Loucy (cell line): Measurements from ENCODE around the gene CELF2.

Experiments used
- H2AFZ ChIP-seq: fragments of 200-600 bp; sonication (generic); 2 replicates; pipeline ENCODE4 v1.6.0; 2016; ENCODE audit warnings: antibody characterized with exemption, mild to moderate bottlenecking, low read length, moderate library complexity
- H3F3A ChIP-seq: fragments of 200-600 bp; 2 replicates; pipeline ENCODE4 v1.6.0; 2016; ENCODE audit warnings: antibody characterized with exemption, low read depth, mild to moderate bottlenecking
- H3K27me3 ChIP-seq: fragments of 200-600 bp; sonication (generic); 2 replicates; pipeline ENCODE4 v1.6.1; 2014; ENCODE audit warnings: low read length, mild to moderate bottlenecking; ENCODE audit not compliant: insufficient read depth, poor library complexity, severe bottlenecking
- H3K36me3 ChIP-seq: fragments of 200-600 bp; sonication (generic); 2 replicates; pipeline ENCODE4 v1.6.1; 2016; ENCODE audit warnings: low read length; ENCODE audit not compliant: insufficient read depth
- H3K4me1 ChIP-seq: fragments of 200-600 bp; sonication (generic); 2 replicates; pipeline ENCODE4 v1.5.1; 2014; ENCODE audit warnings: low read length, mild to moderate bottlenecking; ENCODE audit not compliant: insufficient read depth, poor library complexity, severe bottlenecking
- H3K4me2 ChIP-seq: fragments of 200-600 bp; sonication (generic); 2 replicates; pipeline ENCODE4 v1.6.0; 2014; ENCODE audit warnings: antibody characterized with exemption, low read length, low read depth, mild to moderate bottlenecking; ENCODE audit not compliant: poor library complexity, severe bottlenecking
- H3K4me3 ChIP-seq: fragments of 200-600 bp; sonication (generic); 2 replicates; pipeline ENCODE4 v1.5.1; 2014; ENCODE audit warnings: low read length, mild to moderate bottlenecking, mixed read lengths; ENCODE audit not compliant: poor library complexity, severe bottlenecking
- H3K79me2 ChIP-seq: fragments of 200-600 bp; sonication (generic); 2 replicates; pipeline ENCODE4 v1.6.1; 2014; ENCODE audit warnings: low read length; ENCODE audit not compliant: insufficient read depth
- H3K9ac ChIP-seq: fragments of 200-600 bp; sonication (generic); 2 replicates; pipeline ENCODE4 v1.6.0; 2014; ENCODE audit warnings: mild to moderate bottlenecking, low read depth, low read length, moderate library complexity; ENCODE audit not compliant: poor library complexity, severe bottlenecking
- H3K9me2 ChIP-seq: fragments of 200-600 bp; sonication (generic); replicated peaks from 2 replicates; pipeline ENCODE4 v1.6.1; 2016; ENCODE audit warnings: low read depth, low read length, mixed read lengths
- H3K9me3 ChIP-seq: fragments of 200-600 bp; sonication (generic); 2 replicates; pipeline ENCODE4 v1.6.1; 2014; ENCODE audit warnings: mild to moderate bottlenecking, antibody characterized with exemption, low read length, low read depth; ENCODE audit not compliant: insufficient read depth
- H4K20me1 ChIP-seq: fragments of 200-600 bp; sonication (generic); 2 replicates; pipeline ENCODE4 v1.6.0; 2014; ENCODE audit warnings: antibody characterized with exemption, low read length, mild to moderate bottlenecking; ENCODE audit not compliant: insufficient read depth, poor library complexity, severe bottlenecking
- CTCF ChIP-seq: fragments of 200-600 bp; sonication (generic); conservative IDR thresholded peaks from 2 replicates; pipeline ENCODE4 v1.5.1; 2014; ENCODE audit warnings: mild to moderate bottlenecking, antibody characterized with exemption, low read length
- EZH2phosphoT487 ChIP-seq: fragments of 200-600 bp; IDR thresholded peaks from 2 replicates; pipeline ENCODE4 v1.6.1; 2018; ENCODE audit warnings: antibody characterized with exemption, mild to moderate bottlenecking, moderate library complexity, borderline replicate concordance

CELF2 gene

GRCh38 chr10:11255156-11255555, 237.5 kb downstream of the CELF2 start:
- Histone ChIP-seq H3K9ac (no peak overlapping the region), H3K79me2 (peaks cover 54% of the 10 kb centered on the region), H3K4me2 (no peak overlapping the region)

GRCh38 chr10:11255796-11256444, 238.2 kb downstream of the CELF2 start:
- H3K9ac ChIP-seq = no peak overlapping the region
- H3K9me3 ChIP-seq = no peaks in the 10 kb centered on the region
- H3K4me1 ChIP-seq = no peaks in the 10 kb centered on the region
- peaks cover 58% of the 10 kb centered on the region for H3K79me2 ChIP-seq
- H3K4me3 ChIP-seq = no peak overlapping the region
- H3K36me3 ChIP-seq = peaks cover 99% of the 10 kb centered on the region
- no peaks in the 10 kb centered on the region for H3K27me3 ChIP-seq
- H2AFZ ChIP-seq = no peak overlapping the region
- peaks cover 61% of the 10 kb centered on the region for H4K20me1 ChIP-seq
- no peak for TF ChIP-seq EZH2phosphoT487
- TF ChIP-seq CTCF = no peak
- H3K4me2 ChIP-seq = no peak overlapping the region
- H3F3A ChIP-seq = no peaks in the 10 kb centered on the region
- H3K9me2 ChIP-seq = no peaks in the 10 kb centered on the region

More at GRCh38 chr10:11255156-11255555, 237.5 kb downstream of the CELF2 start:
- no peaks in the 10 kb centered on the region for H3K9me3 ChIP-seq
- H3K27me3 ChIP-seq = no peaks in the 10 kb centered on the region
- H4K20me1 ChIP-seq = peaks cover 66% of the 10 kb centered on the region
- peaks cover 99% of the 10 kb centered on the region for H3K36me3 ChIP-seq
- no peaks in the 10 kb centered on the region for H3K9me2 ChIP-seq
- TF ChIP-seq CTCF = no peak
- TF ChIP-seq EZH2phosphoT487 = no peak
- no peaks in the 10 kb centered on the region for H3K4me1 ChIP-seq
- no peak overlapping the region for H2AFZ ChIP-seq
- H3K4me3 ChIP-seq = no peak overlapping the region
- H3F3A ChIP-seq = no peaks in the 10 kb centered on the region

- TF ChIP-seq EZH2phosphoT487 = no peak
- no peak for TF ChIP-seq CTCF
- H3K4me3 ChIP-seq = no peak overlapping the region
- H3K27me3 ChIP-seq = no peaks in the 10 kb centered on the region
These were observed 239.2 kb downstream of the CELF2 start for GRCh38 chr10:11256896-11257295.

More at GRCh38 chr10:11256896-11257295, 239.2 kb downstream of the CELF2 start:
- Histone ChIP-seq H3K9me2 (no peaks in the 10 kb centered on the region), H2AFZ (no peak overlapping the region), H3F3A (no peaks in the 10 kb centered on the region), H3K9ac (no peak overlapping the region), H3K4me1 (no peaks in the 10 kb centered on the region), H4K20me1 (peaks cover 55% of the 10 kb centered on the region), H3K4me2 (no peak overlapping the region), H3K79me2 (peaks cover 49% of the 10 kb centered on the region), H3K36me3 (peaks cover 99% of the 10 kb centered on the region), H3K9me3 (no peaks in the 10 kb centered on the region)
